K562 (cell line): ENCODE data around the gene GP1BA. TPM values are rescaled to one million over a fixed set of nuclear protein-coding genes. Genes with fewer than 3 reads are reported as not detected.

Experiments used
- ARID3A ChIP-seq: IDR thresholded peaks from 2 replicates; pipeline ENCODE4 v1.6.1; 2012; ENCODE audit warnings: low read depth, low read length, improper control_type of control experiment, borderline replicate concordance
- BDP1 ChIP-seq: IDR thresholded peaks from 3 replicates; pipeline ENCODE4 v1.6.1; 2011; ENCODE audit not compliant: insufficient read length, insufficient read depth
- BRF1 ChIP-seq: IDR thresholded peaks from 3 replicates; pipeline ENCODE4 v1.6.1; 2011; ENCODE audit warnings: borderline replicate concordance, mild to moderate bottlenecking; ENCODE audit not compliant: insufficient read length; ENCODE audit errors: extremely low read depth
- CHD2 ChIP-seq: IDR thresholded peaks from 2 replicates; pipeline ENCODE4 v1.6.1; 2011; ENCODE audit warnings: low read depth, low read length
- DACH1 ChIP-seq: fragments of 450-650 bp; IDR thresholded peaks from 2 replicates; pipeline ENCODE4 v1.6.1; 2018; ENCODE audit not compliant: partially characterized antibody
- EHMT2 ChIP-seq: fragments of 450-650 bp; IDR thresholded peaks from 2 replicates; pipeline ENCODE4 v1.6.1; 2018; ENCODE audit warnings: antibody characterized with exemption
- ETS2 ChIP-seq: IDR thresholded peaks from 2 replicates; pipeline ENCODE4 v1.6.1; 2016; ENCODE audit warnings: borderline replicate concordance, missing genetic modification characterization, mild to moderate bottlenecking, moderate library complexity, missing compliant biosample characterization; ENCODE audit not compliant: poor library complexity, severe bottlenecking
- ETV5 ChIP-seq: sonication (generic); formaldehyde crosslinking; IDR thresholded peaks from 2 replicates; pipeline ENCODE4 v1.4.0; 2020; ENCODE audit warnings: low read depth, mild to moderate bottlenecking, missing genetic modification reagents
- GABPB2 ChIP-seq: fragments of 250-450 bp; sonication (Bioruptor Pico); conservative IDR thresholded peaks from 2 replicates; pipeline ENCODE4 v1.5.1; 2021; ENCODE audit warnings: mild to moderate bottlenecking
- GTF2E2 ChIP-seq: fragments of 200-800 bp; sonication (Bioruptor generic); IDR thresholded peaks from 2 replicates; pipeline ENCODE4 v1.6.1; 2016; ENCODE audit warnings: missing genetic modification characterization, missing compliant biosample characterization
- IFI16 ChIP-seq: fragments of 250-450 bp; sonication (Bioruptor Pico); IDR thresholded peaks from 2 replicates; pipeline ENCODE4 v2.1.2; 2022; ENCODE audit warnings: mild to moderate bottlenecking, inconsistent platforms
- KAT2B ChIP-seq: IDR thresholded peaks from one replicate; pipeline ENCODE4 v1.6.1; 2012; ENCODE audit warnings: low read depth, mild to moderate bottlenecking, control low read depth, inconsistent platforms, low read length, moderate library complexity
- L3MBTL2 ChIP-seq: fragments of 450-650 bp; IDR thresholded peaks from 2 replicates; pipeline ENCODE4 v1.6.1; 2016; ENCODE audit warnings: mild to moderate bottlenecking, moderate library complexity
- LCOR ChIP-seq: sonication (generic); formaldehyde crosslinking; IDR thresholded peaks from 2 replicates; pipeline ENCODE4 v1.8.0; 2022; ENCODE audit warnings: mild to moderate bottlenecking, missing genetic modification reagents
- MED1 ChIP-seq: sonication (generic); formaldehyde crosslinking; IDR thresholded peaks from 2 replicates; pipeline ENCODE4 v1.8.1; 2023; ENCODE audit warnings: missing genetic modification reagents, borderline replicate concordance
- MEF2A ChIP-seq: IDR thresholded peaks from 2 replicates; pipeline ENCODE4 v1.6.1; 2011; ENCODE audit warnings: low read depth, mild to moderate bottlenecking, low read length, moderate library complexity; ENCODE audit not compliant: control insufficient read depth
- MYBL2 ChIP-seq, 2 experiments: fragments of 450-650 bp in 1 of 2; sonication (generic) in 1 of 2; formaldehyde crosslinking in 1 of 2; IDR thresholded peaks; 2 replicates each; pipeline versions ENCODE4 v1.6.1 to v1.8.1; 2017 to 2022; ENCODE audit warnings: borderline replicate concordance in 1 of 2, inconsistent platforms in 1 of 2, low read depth in 1 of 2, mild to moderate bottlenecking in 1 of 2, missing genetic modification reagents in 1 of 2, moderate library complexity in 1 of 2
- POLR2G ChIP-seq: fragments of 200-400 bp; formaldehyde crosslinking; IDR thresholded peaks from 2 replicates; pipeline ENCODE4 v1.6.1; 2017; ENCODE audit warnings: low read depth, mild to moderate bottlenecking, antibody characterized with exemption, low read length, moderate library complexity
- RBM22 ChIP-seq: fragments of 200-400 bp; formaldehyde crosslinking; IDR thresholded peaks from 2 replicates; pipeline ENCODE4 v1.6.1; 2018; ENCODE audit warnings: low read length, low read depth; ENCODE audit not compliant: poor library complexity, severe bottlenecking
- RBM25 ChIP-seq: fragments of 200-400 bp; formaldehyde crosslinking; IDR thresholded peaks from 2 replicates; pipeline ENCODE4 v1.6.1; 2018; ENCODE audit warnings: low read length, low read depth, moderate library complexity; ENCODE audit not compliant: severe bottlenecking
- SMARCA5 ChIP-seq: fragments of 450-650 bp; IDR thresholded peaks from 2 replicates; pipeline ENCODE4 v1.6.1; 2016
- SRSF9 ChIP-seq: fragments of 200-400 bp; formaldehyde crosslinking; IDR thresholded peaks from 2 replicates; pipeline ENCODE4 v1.6.1; 2017; ENCODE audit warnings: low read depth, low read length, borderline replicate concordance
- YBX1 ChIP-seq: fragments of 450-650 bp; IDR thresholded peaks from 2 replicates; pipeline ENCODE4 v1.7.1; 2016; ENCODE audit warnings: mild to moderate bottlenecking
- ZBTB2 ChIP-seq: fragments of 450-650 bp; IDR thresholded peaks from 2 replicates; pipeline ENCODE4 v1.6.1; 2016; ENCODE audit warnings: antibody characterized with exemption
- ZKSCAN3 ChIP-seq: fragments of 250-450 bp; sonication (Bioruptor Pico); IDR thresholded peaks from 2 replicates; pipeline ENCODE4 v1.4.0; 2020
- ZNF347 ChIP-seq: fragments of 450-650 bp; formaldehyde crosslinking; IDR thresholded peaks from 2 replicates; pipeline ENCODE4 v1.4.0; 2020; ENCODE audit warnings: low read depth, mild to moderate bottlenecking, moderate library complexity
- ZNF445 ChIP-seq: fragments of 250-450 bp; sonication (Bioruptor Pico); IDR thresholded peaks from 2 replicates; pipeline ENCODE4 v1.4.0; 2020; ENCODE audit warnings: low read depth, mild to moderate bottlenecking, moderate library complexity
- ZNF75A ChIP-seq: fragments of 450-650 bp; formaldehyde crosslinking; IDR thresholded peaks from 2 replicates; pipeline ENCODE4 v1.4.0; 2020; ENCODE audit warnings: mild to moderate bottlenecking
- ZNF780A ChIP-seq: fragments of 250-450 bp; sonication (Bioruptor Pico); IDR thresholded peaks from 2 replicates; pipeline ENCODE4 v1.5.0; 2021; ENCODE audit warnings: mild to moderate bottlenecking
- polyA plus RNA-seq, 8 experiments: library from polyadenylated mRNA; depleted of rRNA in 4 of 8; stranded (reverse) in 5 of 8; unstranded in 3 of 8; fragments of >200 nt; fragmentation: Nextera tagmentation in 2 of 8; fragmentation: Illumina TruSeq in 1 of 8; extraction: Ambion mirVana in 2 of 8; extraction: Trizol in 1 of 8; gene quantifications; 2 replicates each; pipeline versions ENCODE4 v1.2.1 to v1.2.3, GENCODE V29; 2011 to 2014; ENCODE audit warnings: inconsistent platforms in 1 of 8, missing spikeins in 1 of 8
- total RNA-seq, 7 experiments: library from RNA; depleted of rRNA in 6 of 7; stranded (reverse); fragments of >200 nt in 6 of 7; fragmentation: Illumina TruSeq in 2 of 7; extraction: Trizol in 2 of 7; gene quantifications; 2 replicates each; pipeline versions ENCODE4 v1.2.1 to v1.2.3, GENCODE V29; 2011 to 2021; ENCODE audit warnings: low replicate concordance in 1 of 7

GP1BA gene
- total and polyA plus RNA-seq, 9 of the 15 experiments (the other 6 are each of a cell fraction or from before 2014, with no cell fraction given), result 0.01 TPM; not detected in 8

GRCh38 chr17:4966844-4967538 is 34.9 kb downstream of the GP1BA start (continued):
- no peak for TF ChIP-seq IFI16 (CRISPR knock-in tag)
- no peak for TF ChIP-seq ETS2 (tag)
- no peak for TF ChIP-seq GABPB2 (CRISPR knock-in tag)
- no peak for TF ChIP-seq SMARCA5
- TF ChIP-seq MYBL2 (IDR thresholded peaks at IDR 0.05; ENCODE audit: low read depth), result no peak
- no peak for TF ChIP-seq MYBL2 (CRISPR knock-in tag; IDR thresholded peaks at IDR 0.05; ENCODE audit: borderline replicate concordance)
- no peak for TF ChIP-seq EHMT2
- TF ChIP-seq YBX1, result no peak
- peak; percentile 82 for TF ChIP-seq POLR2G
- TF ChIP-seq KAT2B, result no peak
- no peak for TF ChIP-seq MED1
- no peak for TF ChIP-seq ZBTB2
- no peak for TF ChIP-seq ZKSCAN3
- TF ChIP-seq ZNF347 (CRISPR knock-in tag), result no peak
- no peak for TF ChIP-seq RBM22
- TF ChIP-seq LCOR (CRISPR knock-in tag), result peak; percentile 59; the same call in 1 of the 2 replicates
- TF ChIP-seq ARID3A, result peak; percentile 82; the same call in 1 of the 2 replicates
- TF ChIP-seq ZNF75A (CRISPR knock-in tag), result no peak
- TF ChIP-seq MEF2A, result no peak
- no peak; the same call in 1 of the 2 replicates for TF ChIP-seq ETV5
- peak; percentile 89 for TF ChIP-seq CHD2
- no peak for TF ChIP-seq GTF2E2 (tag)
- TF ChIP-seq BRF1, result no peak
- no peak for TF ChIP-seq ZNF780A (CRISPR knock-in tag)
- peak; percentile 97 for TF ChIP-seq L3MBTL2
- TF ChIP-seq ZNF445 (CRISPR knock-in tag), result no peak
- TF ChIP-seq SRSF9, result no peak
- no peak for TF ChIP-seq DACH1
- peak; percentile 95 for TF ChIP-seq RBM25
- no peak for TF ChIP-seq BDP1
